ENCODE results near the gene IFI30. TPM values are rescaled to one million over a fixed set of nuclear protein-coding genes. Genes with fewer than 3 reads are reported as not detected.

IFI30 gene
- total RNA-seq, 1 donor from 2014 or later: 52.7 TPM

GRCh38 chr19:18144361-18144760 is 29.3 kb upstream of the IFI30 start:
- H3K36me3 Mint-ChIP-seq (ENCODE audit: low read depth): peaks cover 55% of the 10 kb centered on the region
- H3K9me3 Mint-ChIP-seq: no peaks in the 10 kb centered on the region
- no peaks in the 10 kb centered on the region for H3K4me1 Mint-ChIP-seq
- DNase-seq: no peak
- H3K27ac Mint-ChIP-seq: no peak overlapping the region
- intact Hi-C loops (cut with micrococcal nuclease): no loop called here
- H3K4me3 Mint-ChIP-seq: no peak overlapping the region
- H3K27me3 Mint-ChIP-seq: no peaks in the 10 kb centered on the region

- Mint-ChIP-seq H3K9me3 (no peaks in the 10 kb centered on the region), H3K27me3 (no peaks in the 10 kb centered on the region), H3K27ac (no peak overlapping the region), H3K36me3 (ENCODE audit: low read depth) (peaks cover 55% of the 10 kb centered on the region), H3K4me3 (no peak overlapping the region), H3K4me1 (no peaks in the 10 kb centered on the region)
- intact Hi-C loops (cut with micrococcal nuclease): no loop called here
- no peak for DNase-seq
Measured at GRCh38 chr19:18144906-18145305, 28.7 kb upstream of the IFI30 start.

- no peaks in the 10 kb centered on the region for H3K4me1 Mint-ChIP-seq
- no peak overlapping the region for H3K27ac Mint-ChIP-seq
- no peaks in the 10 kb centered on the region for H3K27me3 Mint-ChIP-seq
- H3K9me3 Mint-ChIP-seq: no peaks in the 10 kb centered on the region
- peaks cover 54% of the 10 kb centered on the region for H3K36me3 Mint-ChIP-seq (ENCODE audit: low read depth)
- intact Hi-C loops (cut with micrococcal nuclease): no loop called here
- DNase-seq: no peak
- H3K4me3 Mint-ChIP-seq: no peak overlapping the region
Measured at GRCh38 chr19:18145391-18145999, 28.1 kb upstream of the IFI30 start.

- Mint-ChIP-seq H3K4me3 (no peak overlapping the region), H3K27ac (no peak overlapping the region), H3K36me3 (ENCODE audit: low read depth) (peaks cover 46% of the 10 kb centered on the region), H3K27me3 (no peaks in the 10 kb centered on the region), H3K9me3 (no peaks in the 10 kb centered on the region), H3K4me1 (peaks cover 10% of the 10 kb centered on the region)
- intact Hi-C loops (cut with micrococcal nuclease): no loop called here
- no peak for DNase-seq
Measured at GRCh38 chr19:18147396-18147795, 26.2 kb upstream of the IFI30 start.

GRCh38 chr19:18149596-18149975 is 24.0 kb upstream of the IFI30 start:
- H3K27ac Mint-ChIP-seq: no peak overlapping the region
- no peak overlapping the region for H3K4me3 Mint-ChIP-seq
- no peaks in the 10 kb centered on the region for H3K27me3 Mint-ChIP-seq
- no peaks in the 10 kb centered on the region for H3K9me3 Mint-ChIP-seq
- DNase-seq: no peak
- intact Hi-C loops (cut with micrococcal nuclease): no loop called here
- H3K36me3 Mint-ChIP-seq (ENCODE audit: low read depth): peaks cover 36% of the 10 kb centered on the region
- peaks cover 21% of the 10 kb centered on the region for H3K4me1 Mint-ChIP-seq

GRCh38 chr19:18150776-18151624 is 22.6 kb upstream of the IFI30 start:
- peak overlapping the region; percentile 86 for H3K4me3 Mint-ChIP-seq
- peaks cover 24% of the 10 kb centered on the region for H3K36me3 Mint-ChIP-seq (ENCODE audit: low read depth)
- intact Hi-C loops (cut with micrococcal nuclease): no loop called here
- H3K27ac Mint-ChIP-seq: peak overlapping the region; percentile 96
- no peaks in the 10 kb centered on the region for H3K9me3 Mint-ChIP-seq
- no peaks in the 10 kb centered on the region for H3K27me3 Mint-ChIP-seq
- H3K4me1 Mint-ChIP-seq: peaks cover 22% of the 10 kb centered on the region
- DNase-seq: no peak

GRCh38 chr19:18152442-18152816 is 21.2 kb upstream of the IFI30 start:
- Mint-ChIP-seq H3K4me1 (peaks cover 24% of the 10 kb centered on the region), H3K4me3 (peak overlapping the region; percentile 86), H3K36me3 (ENCODE audit: low read depth) (peaks cover 18% of the 10 kb centered on the region), H3K27ac (peak overlapping the region; percentile 96), H3K9me3 (no peaks in the 10 kb centered on the region), H3K27me3 (no peaks in the 10 kb centered on the region)
- DNase-seq: peak; percentile 99
- intact Hi-C loops (cut with micrococcal nuclease): loop anchor here (1.0 to 2.0 kb wide), 4 partner anchors 33 to 204 kb away; partner anchors contain the start of gene MPV17L2

- Mint-ChIP-seq H3K27ac (peak within 1 kb of the TSS; percentile 96), H3K36me3 (ENCODE audit: low read depth) (peaks cover 15% of the 10 kb centered on the region), H3K4me1 (peaks cover 24% of the 10 kb centered on the region), H3K9me3 (no peaks in the 10 kb centered on the region), H3K4me3 (peak within 1 kb of the TSS; percentile 88), H3K27me3 (no peaks in the 10 kb centered on the region)
- intact Hi-C loops (cut with micrococcal nuclease): loop anchor here (1.0 to 2.0 kb wide), 5 partner anchors 8 to 204 kb away; partner anchors contain the start of gene MPV17L2
- peak; percentile 100 for DNase-seq
Measured at GRCh38 chr19:18152817-18153555, 20.6 kb upstream of the IFI30 start, which contains the start of gene PIK3R2. Gene PIK3R2, plus strand, starts transcription at chr19:18153163. Its CDS starts 2,717 bp downstream, at chr19:18155880.

- intact Hi-C loops (cut with micrococcal nuclease): loop anchor here (1.0 to 2.0 kb wide), 4 partner anchors 8 to 205 kb away; partner anchors contain the start of gene MPV17L2
- Mint-ChIP-seq H3K4me1 (peaks cover 24% of the 10 kb centered on the region), H3K4me3 (peak overlapping the region; percentile 88), H3K27me3 (no peaks in the 10 kb centered on the region), H3K36me3 (ENCODE audit: low read depth) (peaks cover 13% of the 10 kb centered on the region), H3K27ac (peak overlapping the region; percentile 91), H3K9me3 (no peaks in the 10 kb centered on the region)
- DNase-seq: peak; percentile 80
Measured at GRCh38 chr19:18153556-18154134, 20.0 kb upstream of the IFI30 start.

- H3K4me3 Mint-ChIP-seq: peak overlapping the region; percentile 19
- H3K9me3 Mint-ChIP-seq: no peaks in the 10 kb centered on the region
- no peak for DNase-seq
- H3K27ac Mint-ChIP-seq: peak overlapping the region; percentile 65
- H3K4me1 Mint-ChIP-seq: peaks cover 25% of the 10 kb centered on the region
- H3K27me3 Mint-ChIP-seq: no peaks in the 10 kb centered on the region
- intact Hi-C loops (cut with micrococcal nuclease): no loop called here
- H3K36me3 Mint-ChIP-seq (ENCODE audit: low read depth): peaks cover 11% of the 10 kb centered on the region
Measured at GRCh38 chr19:18155095-18156087, 18.2 kb upstream of the IFI30 start.

GRCh38 chr19:18156268-18156667 is 17.3 kb upstream of the IFI30 start:
- no peaks in the 10 kb centered on the region for H3K27me3 Mint-ChIP-seq
- no peaks in the 10 kb centered on the region for H3K9me3 Mint-ChIP-seq
- DNase-seq: no peak
- H3K4me3 Mint-ChIP-seq: no peak overlapping the region
- H3K4me1 Mint-ChIP-seq: peaks cover 26% of the 10 kb centered on the region
- no peak overlapping the region for H3K27ac Mint-ChIP-seq
- intact Hi-C loops (cut with micrococcal nuclease): no loop called here
- H3K36me3 Mint-ChIP-seq (ENCODE audit: low read depth): peaks cover 11% of the 10 kb centered on the region

- Mint-ChIP-seq H3K27ac (no peak overlapping the region), H3K4me3 (no peak overlapping the region), H3K27me3 (no peaks in the 10 kb centered on the region), H3K36me3 (ENCODE audit: low read depth) (peaks cover 11% of the 10 kb centered on the region), H3K9me3 (no peaks in the 10 kb centered on the region), H3K4me1 (peaks cover 20% of the 10 kb centered on the region)
- DNase-seq: no peak
- intact Hi-C loops (cut with micrococcal nuclease): no loop called here
Measured at GRCh38 chr19:18156841-18157464, 16.7 kb upstream of the IFI30 start.
